Type B pancreatic cell (in vitro differentiated cells): ENCODE results near the gene ZSWIM6. TPM values are rescaled to one million over a fixed set of nuclear protein-coding genes. Genes with fewer than 3 reads are reported as not detected.

ENCODE experiments used
- DNase-seq: peaks from one replicate; pipeline ENCODE4 v3.0.0; 2021; ENCODE audit warnings: mixed read lengths; ENCODE audit not compliant: unreplicated experiment; ENCODE audit errors: extremely low spot score
- H3K27ac Mint-ChIP-seq: 2 replicates; pipeline ENCODE4 v1.8.0; 2021; ENCODE audit warnings: mild to moderate bottlenecking, mixed read lengths
- H3K27me3 Mint-ChIP-seq: 2 replicates; pipeline ENCODE4 v1.8.0; 2021; ENCODE audit warnings: mixed read lengths
- H3K36me3 Mint-ChIP-seq: 2 replicates; pipeline ENCODE4 v1.8.0; 2021; ENCODE audit warnings: mixed read lengths
- H3K4me1 Mint-ChIP-seq: one replicate; pipeline ENCODE4 v1.8.0; 2021; ENCODE audit warnings: mixed read lengths; ENCODE audit not compliant: unreplicated experiment
- H3K4me3 Mint-ChIP-seq: 2 replicates; pipeline ENCODE4 v1.8.0; 2021; ENCODE audit warnings: mild to moderate bottlenecking, mixed read lengths
- H3K9me3 Mint-ChIP-seq: 2 replicates; pipeline ENCODE4 v1.8.0; 2021; ENCODE audit warnings: mixed read lengths
- CTCF ChIP-seq: fragments of 200-600 bp; sonication (generic); conservative IDR thresholded peaks from 2 replicates; pipeline ENCODE4 v1.5.0; 2021; ENCODE audit warnings: antibody characterized with exemption, mild to moderate bottlenecking
- long read RNA-seq: library from polyadenylated mRNA; unstranded; transcript quantifications from one replicate; pipeline ENCODE4 v2.0.0, GENCODE V29; 2020
- total RNA-seq: library from RNA; stranded (reverse); gene quantifications from 2 replicates; pipeline ENCODE4 v1.2.1, GENCODE V29; 2021; ENCODE audit warnings: low replicate concordance

Gene ZSWIM6
- 22.4 and 24.6 TPM in 2 replicates for total RNA-seq
- long read RNA-seq, partial matches to known transcripts = 1 of 7 reads
- long read RNA-seq, other reads (novel, unspliced or antisense) = 6 of 7 reads

DNA sequence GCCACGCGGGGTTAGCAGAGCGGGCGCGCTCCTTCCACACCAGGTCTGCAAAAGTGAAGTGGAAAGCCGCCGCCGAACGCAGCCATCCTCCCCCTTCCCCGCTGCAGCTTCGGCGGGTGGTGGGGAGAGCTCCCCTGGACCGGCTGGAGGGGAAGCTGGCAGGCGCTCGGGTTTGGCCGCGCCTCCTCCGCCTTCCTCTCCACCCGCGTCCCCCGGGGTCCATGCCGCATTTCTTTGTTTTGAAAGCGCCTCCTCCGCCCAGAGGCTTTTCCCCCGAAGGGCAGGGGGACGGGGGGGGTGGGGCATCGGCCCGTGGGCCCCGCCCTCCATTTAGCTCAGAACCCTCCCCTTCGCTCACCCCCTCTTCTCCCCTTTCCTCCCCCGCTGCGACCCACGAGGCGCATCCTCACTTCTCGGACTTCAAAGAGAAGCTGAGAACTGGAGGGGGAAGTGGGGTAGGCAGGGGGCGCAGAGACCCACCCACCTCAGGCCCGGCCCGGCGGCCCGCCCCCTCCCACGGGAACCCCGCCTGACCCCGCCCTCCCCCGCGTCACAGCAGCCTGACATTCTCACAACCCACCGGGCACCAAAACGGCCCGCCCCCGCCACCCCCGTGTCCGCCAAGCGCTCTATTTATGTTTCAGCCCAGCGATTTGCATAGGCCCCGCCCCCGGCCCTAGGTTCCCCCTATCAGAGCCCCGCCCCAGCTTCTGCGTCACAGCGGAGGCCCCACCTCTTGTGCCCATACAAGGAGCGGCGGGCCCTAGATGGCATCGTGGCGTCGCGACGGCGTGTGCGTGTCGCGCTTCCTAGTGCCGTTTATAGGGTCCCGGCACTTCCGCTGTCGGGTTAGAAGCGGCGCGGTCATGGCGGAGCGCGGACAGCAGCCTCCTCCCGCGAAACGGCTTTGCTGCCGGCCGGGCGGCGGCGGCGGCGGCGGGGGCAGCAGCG is at the start of gene ZSWIM6:
ZSWIM6 (plus strand) TSS at position 852 of the 951 bp plus-strand sequence; CDS start at position 867, 15 bp downstream.
- H3K36me3 Mint-ChIP-seq = peaks cover 10% of the 10 kb centered on the region
- H3K4me1 Mint-ChIP-seq = peaks cover 34% of the 10 kb centered on the region
- H3K27me3 Mint-ChIP-seq = peaks cover 9% of the 10 kb centered on the region
- DNase-seq = peak; percentile 96
- H3K9me3 Mint-ChIP-seq = no peaks in the 10 kb centered on the region
- peak within 1 kb of the TSS; percentile 99 for H3K27ac Mint-ChIP-seq
- H3K4me3 Mint-ChIP-seq = peak within 1 kb of the TSS; percentile 99
- TF ChIP-seq CTCF = no peak

DNA sequence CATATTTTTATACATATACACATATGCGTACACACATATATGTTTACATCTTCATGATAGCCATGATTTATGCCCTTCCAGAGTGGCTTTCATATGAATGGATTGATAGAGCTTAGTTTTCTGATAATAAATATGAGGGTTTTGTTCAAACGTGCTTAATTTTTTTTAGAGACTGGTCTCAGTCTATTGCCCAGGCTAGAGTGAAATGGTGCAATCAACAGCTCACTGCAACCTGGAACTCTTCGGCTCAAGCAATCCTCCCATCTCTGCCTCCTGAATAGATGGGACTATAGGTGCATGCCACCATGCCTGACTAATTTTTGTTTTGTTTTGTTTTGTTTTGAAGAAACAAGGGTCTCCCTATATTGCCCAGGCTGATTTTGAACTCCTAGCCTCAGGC is 48.6 kb upstream of the ZSWIM6 start:
- peaks cover 17% of the 10 kb centered on the region for H3K4me1 Mint-ChIP-seq
- no peaks in the 10 kb centered on the region for H3K36me3 Mint-ChIP-seq
- no peaks in the 10 kb centered on the region for H3K27me3 Mint-ChIP-seq
- H3K4me3 Mint-ChIP-seq = no peak overlapping the region
- DNase-seq = no peak
- TF ChIP-seq CTCF = no peak
- no peak overlapping the region for H3K27ac Mint-ChIP-seq
- no peaks in the 10 kb centered on the region for H3K9me3 Mint-ChIP-seq

- H3K9me3 Mint-ChIP-seq = peaks cover 2% of the 10 kb centered on the region
- H3K4me1 Mint-ChIP-seq = peaks cover 9% of the 10 kb centered on the region
- H3K27me3 Mint-ChIP-seq = no peaks in the 10 kb centered on the region
- H3K36me3 Mint-ChIP-seq = no peaks in the 10 kb centered on the region
- no peak for DNase-seq
- no peak overlapping the region for H3K27ac Mint-ChIP-seq
- TF ChIP-seq CTCF = no peak
- H3K4me3 Mint-ChIP-seq = no peak overlapping the region
Measured at GRCh38 chr5:61285531-61285930, 46.5 kb upstream of the ZSWIM6 start.

DNA sequence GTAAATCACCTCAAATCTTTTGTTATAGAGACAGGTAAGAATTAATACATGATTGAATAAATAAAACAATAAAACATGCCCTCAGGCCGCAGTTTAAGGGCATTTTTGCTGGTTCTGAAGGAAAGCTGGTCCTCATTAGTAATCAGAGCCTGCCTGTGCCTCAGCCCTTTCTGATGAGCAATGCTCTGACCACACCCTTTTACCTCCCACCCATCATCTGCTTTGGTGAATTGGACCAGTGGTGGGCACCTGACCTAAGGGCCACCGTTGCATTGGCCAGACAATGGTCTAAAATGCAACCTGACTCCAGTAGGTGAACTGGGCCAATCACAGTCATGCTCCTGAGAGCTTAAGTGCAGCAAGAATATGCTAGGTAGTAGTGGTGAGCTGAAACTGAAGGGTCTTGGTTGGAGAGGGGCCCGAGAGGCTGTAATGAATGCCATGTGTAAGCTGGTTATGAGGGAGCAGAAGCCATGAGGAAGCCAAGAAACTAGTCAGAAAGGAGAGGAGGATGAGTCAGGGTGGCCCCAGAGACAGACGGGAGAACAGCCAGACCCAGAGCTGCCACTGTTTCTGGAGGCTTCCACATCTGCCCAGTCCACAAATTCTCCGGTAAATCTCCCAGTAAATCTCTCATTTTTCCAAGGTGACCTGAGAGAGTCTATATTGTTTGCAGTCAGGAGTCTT is 45.5 kb upstream of the ZSWIM6 start:
- Mint-ChIP-seq H3K9me3 (peaks cover 5% of the 10 kb centered on the region), H3K4me3 (no peak overlapping the region), H3K4me1 (peaks cover 10% of the 10 kb centered on the region), H3K27ac (no peak overlapping the region), H3K36me3 (no peaks in the 10 kb centered on the region), H3K27me3 (no peaks in the 10 kb centered on the region)
- no peak for TF ChIP-seq CTCF
- no peak for DNase-seq

GRCh38 chr5:61287474-61287873 is 44.6 kb upstream of the ZSWIM6 start:
- H3K4me3 Mint-ChIP-seq = no peak overlapping the region

More at GRCh38 chr5:61287474-61287873, 44.6 kb upstream of the ZSWIM6 start:
- Mint-ChIP-seq H3K36me3 (no peaks in the 10 kb centered on the region), H3K9me3 (peaks cover 5% of the 10 kb centered on the region), H3K27ac (no peak overlapping the region), H3K27me3 (no peaks in the 10 kb centered on the region), H3K4me1 (peaks cover 10% of the 10 kb centered on the region)
- no peak for TF ChIP-seq CTCF
- no peak for DNase-seq
